Activated naive CD4-positive, alpha-beta T cell treated with anti-CD3 and anti-CD28 coated beads, Interleukin-2, amount 50 U/mL, for 72 hours (primary cell): Measurements from ENCODE around the gene DEDD. TPM values are rescaled to one million over a fixed set of nuclear protein-coding genes. Genes with fewer than 3 reads are reported as not detected.

Experiments
- ATAC-seq, 2 donors: fragments of 150-1000 bp; cut with Tn5 transposase; 2 replicates each; pipeline ENCODE4 v1.10.0; 2021; ENCODE audit warnings: mild to moderate bottlenecking in 2 of 2, moderate library complexity in 2 of 2
- DNase-seq, 2 donors: peaks; one replicate each; pipeline ENCODE4 v3.0.0; 2021 to 2022; ENCODE audit warnings: low spot score in 2 of 2
- H3K27ac Mint-ChIP-seq, 2 donors: one replicate each; pipeline ENCODE4 v1.8.0; 2022; ENCODE audit warnings: mild to moderate bottlenecking in 2 of 2, mixed read lengths in 2 of 2
- H3K36me3 Mint-ChIP-seq, 2 donors: one replicate each; pipeline ENCODE4 v1.8.0; 2022; ENCODE audit warnings: mixed read lengths in 2 of 2
- H3K9me3 Mint-ChIP-seq, 2 donors: one replicate each; pipeline ENCODE4 v1.8.0; 2022; ENCODE audit warnings: mixed read lengths in 2 of 2
- total RNA-seq, 2 donors: library from RNA; stranded (reverse); gene quantifications; one replicate each; pipeline ENCODE4 v1.2.3, GENCODE V29; 2022

The DEDD gene
- total RNA-seq, 2 donors from 2014 or later: 40.1 to 41.8 TPM

GRCh38 chr1:161166669-161167548 is 34.4 kb upstream of the DEDD start:
- Mint-ChIP-seq H3K36me3 (peaks cover 0 to 20% of the 10 kb centered on the region in 2 donors), H3K27ac (peak overlapping the region; percentile 88 to 96), H3K9me3 (no peaks in the 10 kb centered on the region)
- ATAC-seq (no peak), DNase-seq (no peak)

DNA sequence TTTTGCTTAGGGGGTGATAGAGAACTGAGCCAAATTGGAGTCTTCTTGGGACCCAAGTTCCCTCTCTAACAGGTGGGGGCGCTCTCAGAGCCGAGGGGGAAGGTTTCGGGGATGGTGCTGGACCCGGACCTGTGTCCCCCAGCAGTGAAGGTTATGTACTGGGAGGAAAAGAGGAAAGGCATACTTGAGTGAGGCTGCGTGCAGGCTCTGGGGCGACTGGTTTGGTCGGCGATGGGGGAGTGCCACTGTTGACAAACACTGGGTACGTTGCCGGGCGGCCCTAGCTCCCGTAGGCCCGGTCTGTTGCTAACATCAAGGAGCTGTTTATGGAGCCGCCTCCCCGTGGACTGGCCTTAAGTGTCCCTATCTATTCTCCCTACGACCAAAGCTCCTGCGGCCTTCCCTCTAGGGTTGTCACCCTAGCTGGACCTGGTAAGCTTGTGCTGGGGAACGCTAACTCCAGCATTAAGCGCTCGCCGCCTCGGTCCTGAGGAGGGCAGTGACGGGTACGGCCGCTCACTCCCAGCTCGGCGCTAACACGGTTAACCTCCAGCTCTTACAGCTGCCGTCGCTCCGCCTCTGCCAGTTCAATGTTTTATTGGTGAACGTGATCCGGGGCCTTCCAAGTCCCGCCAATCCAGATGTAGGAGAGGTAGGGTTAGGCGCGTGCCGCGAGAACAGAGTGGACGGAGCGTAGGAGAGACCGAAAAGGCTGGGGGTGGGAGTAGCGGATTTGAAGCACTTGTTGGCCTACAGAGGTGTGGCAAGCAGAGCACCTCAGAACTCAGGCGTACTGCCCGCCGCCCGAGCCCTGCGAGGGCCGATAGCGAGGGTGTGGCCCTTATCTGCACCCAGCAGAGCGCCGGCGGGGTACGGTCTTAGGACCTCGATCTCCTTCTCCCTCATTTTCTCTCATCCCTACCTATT is 33.5 kb upstream of the DEDD start, which contains the start of gene PPOX:
PPOX (plus strand) TSS at position 685 of the 927 bp plus-strand sequence. CDS start 422 bp downstream, outside the sequence.
- peaks cover 0 to 15% of the 10 kb centered on the region in 2 donors for H3K36me3 Mint-ChIP-seq
- peak; percentile 95 to 96 for ATAC-seq
- H3K9me3 Mint-ChIP-seq: no peaks in the 10 kb centered on the region
- DNase-seq: peak; percentile 89 to 95
- peak within 1 kb of the TSS; percentile 88 to 96 for H3K27ac Mint-ChIP-seq

DNA sequence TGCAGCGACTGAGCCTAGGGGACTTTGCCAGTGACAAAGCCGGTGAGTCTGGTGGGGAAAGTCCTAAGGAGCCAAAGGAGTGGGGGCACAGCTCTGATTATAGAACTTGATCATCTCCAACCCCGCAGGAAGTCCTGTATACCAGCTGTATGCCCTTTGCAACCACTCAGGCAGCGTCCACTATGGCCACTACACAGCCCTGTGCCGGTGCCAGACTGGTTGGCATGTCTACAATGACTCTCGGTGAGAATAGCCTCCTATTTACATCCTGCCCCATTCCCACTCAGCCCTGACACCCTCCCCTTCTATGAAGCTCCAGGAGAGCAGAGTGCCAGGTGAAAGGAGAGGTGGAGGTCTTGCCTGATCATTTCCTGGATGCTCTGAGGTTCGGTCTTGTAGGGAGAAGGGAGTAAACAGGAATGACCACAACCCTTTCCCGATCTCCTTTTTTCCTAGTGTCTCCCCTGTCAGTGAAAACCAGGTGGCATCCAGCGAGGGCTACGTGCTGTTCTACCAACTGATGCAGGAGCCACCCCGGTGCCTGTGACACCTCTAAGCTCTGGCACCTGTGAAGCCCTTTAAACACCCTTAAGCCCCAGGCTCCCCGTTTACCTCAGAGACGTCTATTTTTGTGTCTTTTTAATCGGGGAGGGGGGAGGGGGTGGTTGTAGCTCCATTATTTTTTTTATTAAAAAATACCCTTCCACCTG is 32.6 kb upstream of the DEDD start:
- peaks cover 0 to 15% of the 10 kb centered on the region in 2 donors for H3K36me3 Mint-ChIP-seq
- H3K9me3 Mint-ChIP-seq: no peaks in the 10 kb centered on the region
- H3K27ac Mint-ChIP-seq: peak overlapping the region; percentile 75 to 88
- DNase-seq: no peak
- no peak for ATAC-seq

DNA sequence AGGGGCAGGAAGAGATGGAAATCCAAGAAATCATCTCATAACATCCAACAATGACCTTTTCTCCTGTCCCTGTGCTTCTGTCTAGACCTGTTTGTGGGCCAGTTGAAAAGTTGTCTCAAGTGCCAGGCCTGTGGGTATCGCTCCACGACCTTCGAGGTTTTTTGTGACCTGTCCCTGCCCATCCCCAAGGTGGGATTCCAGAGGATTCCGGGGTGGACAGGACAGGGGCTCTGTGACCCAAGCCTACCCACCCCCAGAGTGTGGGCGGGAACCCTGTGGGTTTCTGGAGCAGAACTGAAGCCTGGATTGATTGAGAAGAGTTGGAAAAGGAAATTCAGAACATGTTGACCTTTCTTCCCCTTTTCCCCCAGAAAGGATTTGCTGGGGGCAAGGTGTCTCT is 31.3 kb upstream of the DEDD start:
- ATAC-seq (no peak), DNase-seq (no peak)
- Mint-ChIP-seq H3K36me3 (peaks cover 0 to 12% of the 10 kb centered on the region in 2 donors), H3K27ac (peak overlapping the region; percentile 88 to 92), H3K9me3 (no peaks in the 10 kb centered on the region)

GRCh38 chr1:161162806-161163205 is 30.3 kb upstream of the DEDD start:
- DNase-seq: no peak
- Mint-ChIP-seq H3K27ac (peak overlapping the region; percentile 0 to 92), H3K36me3 (peaks cover 0 to 12% of the 10 kb centered on the region in 2 donors), H3K9me3 (no peaks in the 10 kb centered on the region)
- no peak for ATAC-seq

- Mint-ChIP-seq H3K27ac (peak overlapping the region in 1 of 2 donors; percentile 63), H3K36me3 (peaks cover 0 to 15% of the 10 kb centered on the region in 2 donors), H3K9me3 (no peaks in the 10 kb centered on the region)
- ATAC-seq (no peak), DNase-seq (no peak)
These were observed 29.6 kb upstream of the DEDD start for GRCh38 chr1:161162052-161162451.

GRCh38 chr1:161161652-161162051 is 29.2 kb upstream of the DEDD start:
- Mint-ChIP-seq H3K9me3 (no peaks in the 10 kb centered on the region), H3K27ac (peak overlapping the region in 1 of 2 donors; percentile 63), H3K36me3 (peaks cover 0 to 18% of the 10 kb centered on the region in 2 donors)
- no peak for DNase-seq
- ATAC-seq: no peak

GRCh38 chr1:161160671-161161145 is 28.2 kb upstream of the DEDD start:
- no peaks in the 10 kb centered on the region for H3K9me3 Mint-ChIP-seq
- no peak for ATAC-seq
- no peak for DNase-seq
- peak overlapping the region; percentile 62 to 63 for H3K27ac Mint-ChIP-seq
- H3K36me3 Mint-ChIP-seq: peaks cover 3 to 19% of the 10 kb centered on the region in 2 donors

GRCh38 chr1:161159913-161160243 is 27.4 kb upstream of the DEDD start:
- Mint-ChIP-seq H3K36me3 (peaks cover 11 to 24% of the 10 kb centered on the region in 2 donors), H3K9me3 (no peaks in the 10 kb centered on the region), H3K27ac (peak overlapping the region; percentile 72 to 80)
- no peak for DNase-seq
- ATAC-seq: no peak

DNA sequence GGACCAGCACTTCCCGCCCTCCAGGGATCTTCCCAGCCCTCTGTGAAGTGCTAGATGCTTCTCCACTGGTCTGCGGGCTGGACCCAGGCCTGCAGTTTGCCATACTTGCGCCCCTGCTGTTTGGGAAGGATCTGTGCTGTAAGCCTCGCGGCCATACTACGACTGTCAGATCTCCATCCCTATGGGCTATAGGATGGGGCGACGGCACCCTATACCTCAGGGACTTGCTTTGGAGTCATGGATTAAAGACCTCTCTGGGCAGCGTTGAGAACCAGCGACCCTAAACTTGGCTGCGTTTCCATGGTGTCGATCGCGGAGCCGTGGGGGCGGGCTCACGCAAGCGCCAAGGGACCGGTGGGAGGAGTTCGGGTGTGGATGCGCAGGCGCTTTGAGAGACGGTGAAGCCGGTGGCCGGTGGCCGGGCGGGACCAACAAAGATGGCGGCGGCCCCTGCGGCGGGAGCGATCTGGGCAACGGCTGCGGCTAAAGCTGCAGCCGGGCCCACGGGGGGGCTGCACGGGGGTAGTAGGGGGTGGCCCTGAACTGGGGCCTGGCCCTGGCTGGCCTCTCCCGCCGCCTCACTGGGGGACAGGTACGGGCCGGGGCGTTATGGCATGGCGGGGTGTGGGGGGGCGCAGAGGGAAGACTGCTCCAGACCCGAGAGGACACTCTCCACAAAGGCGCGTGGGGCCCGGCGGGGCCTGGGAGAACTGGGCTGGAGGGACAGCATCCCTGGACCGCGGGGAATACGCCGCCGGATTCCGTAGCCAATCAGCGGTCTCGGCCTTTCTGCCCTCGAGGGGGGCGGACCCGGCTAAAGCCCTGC is 26.8 kb upstream of the DEDD start, which contains the start of gene USP21:
USP21 (plus strand) TSS at position 414 of the 826 bp plus-strand sequence. CDS start 1,141 bp downstream, outside the sequence.
- Mint-ChIP-seq H3K36me3 (peaks cover 15 to 29% of the 10 kb centered on the region in 2 donors), H3K9me3 (no peaks in the 10 kb centered on the region), H3K27ac (peak within 1 kb of the TSS; percentile 80 to 95)
- DNase-seq (peak; percentile 91 to 92), ATAC-seq (peak; percentile 90 to 94)

DNA sequence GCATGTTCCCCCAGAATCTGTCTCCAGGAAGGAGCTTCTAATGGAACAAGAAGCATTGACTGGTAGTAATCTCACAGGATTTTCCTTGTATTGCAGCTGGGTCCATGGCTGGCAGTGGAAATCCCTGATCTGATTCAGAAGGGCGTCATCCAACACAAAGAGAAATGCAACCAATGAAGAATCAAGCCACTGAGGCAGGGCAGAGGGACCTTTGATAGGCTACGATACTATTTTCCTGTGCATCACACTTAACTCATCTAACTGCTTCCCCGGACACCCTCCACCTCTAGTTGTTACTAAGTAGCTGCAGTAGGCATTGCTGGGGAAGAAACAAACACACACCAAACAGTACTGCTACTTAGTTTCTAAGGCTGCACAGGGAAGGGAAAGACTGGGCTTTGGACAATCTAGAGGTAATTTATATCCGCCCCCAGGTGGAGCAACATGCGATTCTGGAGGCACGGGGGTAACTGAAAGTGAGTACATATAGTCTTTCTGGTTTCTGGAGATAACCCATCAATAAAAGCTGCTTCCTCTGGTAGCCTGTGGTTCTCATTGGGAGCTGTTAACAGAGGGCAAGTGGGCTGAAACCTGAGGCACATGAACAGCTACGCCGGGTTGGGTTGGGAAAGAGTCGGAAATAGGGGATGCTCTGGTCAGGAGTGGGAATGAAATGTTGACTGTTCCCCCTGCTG is 26.0 kb upstream of the DEDD start:
- no peak for DNase-seq
- Mint-ChIP-seq H3K27ac (peak overlapping the region; percentile 80 to 95), H3K9me3 (no peaks in the 10 kb centered on the region), H3K36me3 (peaks cover 15 to 37% of the 10 kb centered on the region in 2 donors)
- ATAC-seq: no peak

- ATAC-seq: no peak
- Mint-ChIP-seq H3K36me3 (peaks cover 15 to 38% of the 10 kb centered on the region in 2 donors), H3K9me3 (no peaks in the 10 kb centered on the region), H3K27ac (peak overlapping the region in 1 of 2 donors; percentile 62)
- no peak for DNase-seq
These were observed 25.4 kb upstream of the DEDD start for GRCh38 chr1:161157867-161158266.

- no peaks in the 10 kb centered on the region for H3K9me3 Mint-ChIP-seq
- DNase-seq (peak; percentile 76 to 83), ATAC-seq (peak; percentile 95 to 96)
- H3K36me3 Mint-ChIP-seq: peaks cover 15 to 31% of the 10 kb centered on the region in 2 donors
- H3K27ac Mint-ChIP-seq: peak within 1 kb of the TSS; percentile 99 to 100
These were observed 21.3 kb upstream of the DEDD start, which contains the start of gene UFC1 for GRCh38 chr1:161153682-161154337. Gene UFC1 (plus strand): TSS chr1:161153978. CDS start chr1:161153998, 20 bp downstream.

DNA sequence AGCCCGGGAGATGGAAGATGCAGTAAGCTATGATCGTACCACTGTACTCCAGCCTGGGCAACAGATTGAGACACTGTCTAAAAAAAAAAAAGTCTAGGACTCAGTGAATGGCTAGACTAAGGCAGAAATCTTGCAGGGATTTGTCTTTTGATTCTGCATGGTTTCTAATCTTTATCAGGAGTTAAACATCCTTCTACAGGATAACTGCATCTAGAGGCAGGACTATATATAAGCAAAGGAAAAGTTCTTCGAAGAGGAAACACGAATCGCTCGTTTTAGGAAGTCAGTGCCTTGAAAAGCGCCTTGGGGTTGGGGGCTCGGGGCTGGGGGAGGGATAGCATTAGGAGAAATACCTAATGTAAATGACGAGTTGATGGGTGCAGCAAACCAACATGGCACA is 20.7 kb upstream of the DEDD start:
- no peaks in the 10 kb centered on the region for H3K9me3 Mint-ChIP-seq
- DNase-seq (peak in 1 of 2 donors; percentile 21), ATAC-seq (no peak)
- peaks cover 15 to 31% of the 10 kb centered on the region in 2 donors for H3K36me3 Mint-ChIP-seq
- peak overlapping the region; percentile 99 to 100 for H3K27ac Mint-ChIP-seq
